Activated CD4-positive, alpha-beta T cell treated with anti-CD3 and anti-CD28 coated beads, Interleukin-2, Interleukin-6, amounts not matched to agents 100 ng/mL and 50 ng/mL, durations not matched to agents 16 hours and 8 hours (primary cell): ENCODE results near the gene FBF1.
A peak's percentile ranks its signal among the peaks of the same experiment; 100 is the strongest.

Experiments
- DNase-seq: peaks from one replicate; pipeline ENCODE4 v3.0.0-alpha.2; 2020

The FBF1 gene

GRCh38 chr17:75913537-75914210, 27.2 kb downstream of the FBF1 start:
- DNase-seq = no peak

- DNase-seq = no peak
These were observed 30.1 kb downstream of the FBF1 start for GRCh38 chr17:75910699-75911098.

GRCh38 chr17:75909812-75910274, 31.0 kb downstream of the FBF1 start:
- DNase-seq = no peak

GRCh38 chr17:75909051-75909811, 31.6 kb downstream of the FBF1 start:
- DNase-seq = no peak

GRCh38 chr17:75908201-75908600, 32.6 kb downstream of the FBF1 start:
- no peak for DNase-seq

- no peak for DNase-seq
These were observed 34.5 kb downstream of the FBF1 start for GRCh38 chr17:75906143-75906884.

- DNase-seq = peak; percentile 98
These were observed 35.9 kb downstream of the FBF1 start, which contains the start of gene MRPL38 for GRCh38 chr17:75904749-75905521. MRPL38 (minus strand) TSS chr17:75904884; CDS start chr17:75904875, 9 bp downstream.

GRCh38 chr17:75902406-75902805, 38.4 kb downstream of the FBF1 start:
- no peak for DNase-seq

GRCh38 chr17:75901727-75902126, 39.1 kb downstream of the FBF1 start:
- DNase-seq = no peak

GRCh38 chr17:75900691-75901533, 39.9 kb downstream of the FBF1 start:
- no peak for DNase-seq

- DNase-seq = no peak
These were observed 40.9 kb downstream of the FBF1 start for GRCh38 chr17:75899767-75900468.

- DNase-seq = no peak
These were observed 41.5 kb downstream of the FBF1 start for GRCh38 chr17:75899353-75899752.

- no peak for DNase-seq
These were observed 42.1 kb downstream of the FBF1 start for GRCh38 chr17:75898791-75899190.

- DNase-seq = no peak
These were observed 42.8 kb downstream of the FBF1 start for GRCh38 chr17:75898065-75898464.

- DNase-seq = no peak
These were observed 43.5 kb downstream of the FBF1 start for GRCh38 chr17:75897160-75898019.

- peak; percentile 87 for DNase-seq
These were observed 44.3 kb downstream of the FBF1 start, which contains the start of gene TRIM65 for GRCh38 chr17:75896415-75897159. TRIM65 (minus strand) TSS chr17:75896951; CDS start chr17:75896937, 14 bp downstream.

- peak; percentile 43 for DNase-seq
These were observed 45.3 kb downstream of the FBF1 start for GRCh38 chr17:75895370-75896155.

- DNase-seq = no peak
These were observed 46.7 kb downstream of the FBF1 start for GRCh38 chr17:75894049-75894733.
